Retinal pigment epithelial cell (primary cell): ENCODE measurements around the gene TMPRSS3.

Source experiments
- DNase-seq: peaks from one replicate; pipeline ENCODE4 v3.0.0-alpha.2; 2010; ENCODE audit warnings: low read depth
- H3K4me3 ChIP-seq: 2 replicates; pipeline ENCODE4 v1.5.1; 2011; ENCODE audit warnings: mild to moderate bottlenecking, low read length, control low read depth, moderate library complexity
- TF ChIP-seq, protein P1 (sequence below): conservative IDR thresholded peaks from 2 replicates; pipeline ENCODE4 v1.5.1; 2011; ENCODE audit warnings: low read depth, low read length, control low read depth, inconsistent platforms

The TMPRSS3 gene

DNA sequence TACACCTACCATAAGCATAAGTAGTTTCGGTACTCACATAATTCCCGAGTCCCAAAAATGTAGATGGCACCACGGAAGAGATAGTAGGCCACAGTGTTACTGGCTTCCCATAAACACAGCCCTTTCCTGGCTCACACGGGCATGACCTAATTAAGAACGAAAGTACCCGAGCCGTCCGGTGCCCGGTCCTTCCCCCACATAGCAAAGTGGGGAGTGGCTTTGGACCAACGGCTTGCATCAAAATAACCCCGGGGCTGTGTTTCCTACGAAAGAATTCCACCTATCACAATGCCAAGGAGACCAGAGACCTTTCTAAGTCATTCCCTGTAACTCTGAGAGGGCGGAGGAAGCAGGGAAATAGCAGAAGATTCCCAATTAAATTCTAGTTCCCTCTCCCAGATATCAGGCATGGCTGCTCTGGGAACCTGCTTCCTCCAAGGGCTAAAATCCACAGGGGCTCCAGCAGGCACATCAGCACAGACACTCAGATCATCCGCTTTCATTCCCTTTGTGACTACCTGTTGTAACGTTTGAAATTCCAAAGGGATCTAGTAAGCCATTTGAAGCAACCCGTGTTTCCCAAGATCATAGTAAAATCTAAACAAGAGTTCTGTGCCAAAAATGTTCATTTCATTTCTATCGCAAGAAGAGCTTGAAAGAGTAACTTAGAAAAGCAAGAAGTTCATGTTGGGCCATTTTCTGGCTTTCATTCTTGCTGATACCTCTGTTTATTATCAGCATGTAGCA is at the start of gene TMPRSS3:
TSS of gene TMPRSS3 (minus strand) at position 148 of the 747 bp plus-strand sequence. CDS start 635 bp downstream, outside the sequence.
- no peak for DNase-seq
- no peak within 1 kb of the TSS for H3K4me3 ChIP-seq
- TF ChIP-seq, protein P1, sequence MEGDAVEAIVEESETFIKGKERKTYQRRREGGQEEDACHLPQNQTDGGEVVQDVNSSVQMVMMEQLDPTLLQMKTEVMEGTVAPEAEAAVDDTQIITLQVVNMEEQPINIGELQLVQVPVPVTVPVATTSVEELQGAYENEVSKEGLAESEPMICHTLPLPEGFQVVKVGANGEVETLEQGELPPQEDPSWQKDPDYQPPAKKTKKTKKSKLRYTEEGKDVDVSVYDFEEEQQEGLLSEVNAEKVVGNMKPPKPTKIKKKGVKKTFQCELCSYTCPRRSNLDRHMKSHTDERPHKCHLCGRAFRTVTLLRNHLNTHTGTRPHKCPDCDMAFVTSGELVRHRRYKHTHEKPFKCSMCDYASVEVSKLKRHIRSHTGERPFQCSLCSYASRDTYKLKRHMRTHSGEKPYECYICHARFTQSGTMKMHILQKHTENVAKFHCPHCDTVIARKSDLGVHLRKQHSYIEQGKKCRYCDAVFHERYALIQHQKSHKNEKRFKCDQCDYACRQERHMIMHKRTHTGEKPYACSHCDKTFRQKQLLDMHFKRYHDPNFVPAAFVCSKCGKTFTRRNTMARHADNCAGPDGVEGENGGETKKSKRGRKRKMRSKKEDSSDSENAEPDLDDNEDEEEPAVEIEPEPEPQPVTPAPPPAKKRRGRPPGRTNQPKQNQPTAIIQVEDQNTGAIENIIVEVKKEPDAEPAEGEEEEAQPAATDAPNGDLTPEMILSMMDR, result no peak

DNA sequence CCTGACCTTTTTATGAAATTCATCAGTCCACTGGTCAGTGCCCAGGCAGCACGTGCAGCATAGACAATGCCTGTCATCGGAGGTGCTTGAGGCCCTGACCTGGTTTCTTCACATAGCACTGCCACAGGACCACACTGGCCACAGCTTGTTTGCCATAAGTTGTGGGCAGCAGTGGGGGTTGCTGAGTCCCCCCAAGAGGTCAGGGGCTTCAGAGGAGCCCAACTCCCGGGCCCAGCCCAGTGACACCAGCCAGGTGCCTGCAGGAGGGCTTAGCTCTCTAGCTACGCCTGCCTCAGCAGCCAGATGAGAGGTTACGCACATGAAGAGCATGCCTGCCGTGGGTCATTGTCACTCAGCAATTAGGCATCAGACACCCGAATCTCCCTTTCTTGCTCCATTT is 49.5 kb upstream of the TMPRSS3 start:
- DNase-seq, result no peak
- no peak overlapping the region for H3K4me3 ChIP-seq
- TF ChIP-seq, protein P1, result no peak

DNA sequence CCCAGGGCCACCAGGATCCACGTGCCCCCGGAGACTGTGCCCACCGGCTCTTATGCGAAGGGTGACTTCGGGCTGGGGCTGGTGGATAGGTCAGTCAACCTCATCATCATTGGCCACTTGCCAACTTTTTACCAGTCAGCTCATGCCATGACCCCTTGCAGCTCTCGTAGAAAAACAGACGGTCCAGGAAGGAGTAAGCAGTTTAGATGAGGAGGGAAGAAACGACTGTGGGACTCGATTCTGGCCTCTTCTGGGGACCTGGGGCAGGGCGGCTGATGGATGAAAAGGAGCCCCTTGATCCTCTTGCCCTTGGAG is 48.9 kb upstream of the TMPRSS3 start:
- H3K4me3 ChIP-seq, result no peak overlapping the region
- TF ChIP-seq, protein P1, result no peak
- DNase-seq, result no peak

DNA sequence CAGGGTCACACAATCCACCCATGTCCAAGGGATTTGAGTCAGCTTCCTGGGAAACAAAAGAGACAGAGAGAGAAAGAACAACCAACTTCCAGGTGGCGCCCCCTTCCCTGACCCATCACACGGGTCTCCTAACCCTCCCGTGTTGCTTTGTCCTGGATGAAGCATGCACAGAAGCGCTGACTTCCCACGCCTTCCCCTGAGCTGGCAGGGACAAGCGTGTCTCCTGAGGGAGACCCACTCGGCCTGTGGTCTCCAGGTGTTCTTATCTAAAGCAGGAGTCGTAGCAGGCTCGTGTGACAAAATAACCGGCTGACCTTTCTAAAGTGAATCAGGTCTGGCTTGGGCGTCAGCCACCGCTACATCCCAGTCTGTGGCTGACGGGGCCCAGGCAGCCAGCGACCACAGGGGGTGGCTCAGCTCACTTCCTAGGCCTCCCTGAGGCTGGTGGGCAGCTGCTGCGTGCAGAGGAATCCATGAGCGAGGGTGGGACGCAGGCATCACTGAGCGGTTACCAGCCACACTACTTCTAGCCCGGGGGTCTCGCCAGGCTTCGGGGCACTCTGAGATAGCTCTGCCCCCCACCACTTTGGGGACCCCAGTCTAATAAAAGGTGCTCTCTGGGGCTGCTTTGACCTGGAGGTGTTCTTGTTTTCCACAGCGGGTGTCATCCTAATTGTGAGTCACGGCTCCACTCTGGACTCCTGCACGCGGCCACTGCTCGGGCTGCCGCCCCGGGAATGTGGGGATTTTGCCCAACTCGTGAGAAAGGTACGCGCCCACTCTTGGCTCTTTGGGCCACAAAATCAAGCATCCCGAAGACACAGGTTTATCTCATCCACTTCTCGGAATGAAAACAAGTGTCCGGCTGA is 48.3 kb upstream of the TMPRSS3 start:
- TF ChIP-seq, protein P1, result no peak
- no peak for DNase-seq
- H3K4me3 ChIP-seq, result no peak overlapping the region

DNA sequence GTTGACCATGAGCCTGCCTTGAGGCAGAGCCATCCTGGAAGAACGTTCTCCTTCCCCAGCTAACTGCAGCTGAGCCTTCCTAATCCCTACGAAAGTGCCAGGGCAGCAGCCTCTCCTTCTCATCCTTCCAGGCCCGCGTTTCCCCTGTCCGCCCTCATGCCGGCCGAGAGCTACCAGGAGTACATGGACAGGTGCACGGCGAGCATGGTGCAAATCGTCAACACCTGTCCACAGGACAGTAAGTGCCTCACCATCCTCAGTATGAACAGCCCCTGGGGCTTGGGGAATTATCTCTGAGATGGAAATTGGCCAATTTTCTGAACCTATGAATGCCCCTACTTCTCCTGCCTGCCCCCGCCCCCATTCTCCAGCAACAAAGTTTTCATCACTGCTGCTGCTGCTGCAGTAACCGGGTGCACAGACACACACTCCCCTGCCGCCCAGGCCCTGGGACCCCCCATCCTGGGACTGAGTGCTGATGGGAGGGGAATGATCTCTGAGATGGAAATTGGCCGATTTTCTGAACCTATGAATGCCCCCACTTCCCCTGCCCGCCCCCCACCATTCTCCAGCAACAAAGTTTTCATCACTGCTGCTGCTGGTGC is 47.4 kb upstream of the TMPRSS3 start:
- no peak for DNase-seq
- TF ChIP-seq, protein P1, result no peak
- no peak overlapping the region for H3K4me3 ChIP-seq

DNA sequence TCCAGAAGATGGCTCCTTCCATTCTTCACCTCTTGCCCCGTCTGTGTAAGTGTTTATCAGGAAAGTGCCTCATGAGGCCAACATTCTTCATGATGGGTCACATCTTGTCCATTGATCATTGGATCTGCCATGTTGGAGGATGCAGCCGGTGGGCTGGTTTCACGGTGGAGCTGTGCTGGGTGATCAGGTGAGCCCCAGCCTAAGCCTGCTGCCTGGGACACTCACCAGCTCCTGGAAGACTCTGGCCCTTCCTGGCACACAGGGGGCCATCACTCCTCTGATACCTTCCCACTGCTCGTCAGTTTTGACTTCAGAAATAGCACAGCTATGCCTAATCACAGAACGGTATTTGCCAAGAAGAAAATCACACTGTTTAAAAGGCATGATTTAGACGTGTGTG is 46.1 kb upstream of the TMPRSS3 start:
- TF ChIP-seq, protein P1, result no peak
- no peak for DNase-seq
- no peak overlapping the region for H3K4me3 ChIP-seq
